ENCODE data around the gene SETD3. TPM values are rescaled to one million over a fixed set of nuclear protein-coding genes. Genes with fewer than 3 reads are reported as not detected.

The SETD3 gene
- total RNA-seq, 2 experiments from 2014 or later: 54.3 to 56.8 TPM

DNA sequence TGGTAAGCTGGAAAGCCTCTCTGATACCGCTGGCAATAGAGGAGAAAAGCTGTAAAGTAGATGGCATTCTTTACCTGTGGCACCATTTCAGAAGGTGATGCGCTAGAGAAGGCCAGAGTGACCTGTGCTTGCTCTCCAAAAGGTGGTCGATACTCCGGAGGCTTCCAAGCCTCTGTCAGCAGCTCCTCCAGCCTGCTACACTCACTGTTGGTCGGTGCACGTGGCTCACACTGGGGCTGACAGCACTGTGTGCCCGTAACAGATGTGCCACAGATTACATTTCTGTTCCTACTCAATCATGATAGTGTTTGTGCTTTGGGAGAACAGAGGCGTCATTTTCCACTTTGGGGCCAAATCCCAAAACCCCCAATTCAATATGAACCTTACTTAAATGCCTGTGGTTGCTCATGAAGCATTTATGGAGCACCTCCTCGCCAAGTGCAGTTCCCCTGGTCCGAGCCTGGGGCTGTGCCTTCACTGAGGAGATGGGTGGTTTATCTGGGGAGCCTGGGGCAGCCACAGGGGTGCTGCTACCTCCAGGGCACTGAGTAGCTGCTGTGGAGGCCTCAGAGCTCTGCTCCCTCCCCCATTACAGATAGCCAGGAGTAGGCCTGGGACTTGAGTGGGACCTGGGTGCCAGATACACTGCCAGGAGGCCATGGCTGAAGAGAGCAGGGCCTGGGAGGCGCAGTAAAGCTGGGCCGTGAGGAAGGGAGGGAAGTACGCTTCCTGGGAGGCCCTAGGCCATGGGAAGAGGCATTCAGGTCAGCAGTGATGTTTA is 27.4 kb upstream of the SETD3 start:
- Mint-ChIP-seq H3K9me3 (no peaks in the 10 kb centered on the region), H3K4me3 (no peak overlapping the region), H3K27me3 (no peaks in the 10 kb centered on the region), H3K4me1 (ENCODE audit: low read depth) (peaks cover 8% of the 10 kb centered on the region), H3K27ac (peak overlapping the region; percentile 62), H3K36me3 (peaks cover 48% of the 10 kb centered on the region)
- ChIA-PET POLR2A (no interaction called here), CTCF (no interaction called here)
- DNase-seq: no peak
- intact Hi-C loops (cut with micrococcal nuclease): no loop called here

DNA sequence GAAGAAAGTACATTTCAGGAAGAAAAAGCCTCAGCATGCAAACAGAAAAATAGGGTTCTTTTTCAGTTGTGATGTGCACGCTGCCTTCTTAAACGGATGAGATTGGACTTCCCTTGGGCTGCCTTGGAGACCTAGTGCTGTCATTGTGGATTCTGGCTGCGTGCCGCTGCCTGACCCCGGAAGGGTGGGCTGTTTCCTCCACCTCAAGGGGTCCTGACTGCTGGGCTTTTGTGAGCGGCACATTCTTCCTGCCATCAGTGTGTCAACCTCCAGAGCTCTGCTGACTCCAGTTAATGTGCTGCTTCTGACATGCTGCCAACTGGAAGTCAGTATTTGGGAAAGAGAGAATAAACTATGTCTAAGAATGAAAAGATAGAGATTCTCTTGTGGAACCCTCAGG is 25.6 kb upstream of the SETD3 start:
- POLR2A ChIA-PET: no interaction called here
- Mint-ChIP-seq H3K36me3 (peaks cover 60% of the 10 kb centered on the region), H3K4me3 (no peak overlapping the region), H3K4me1 (ENCODE audit: low read depth) (peaks cover 8% of the 10 kb centered on the region), H3K27ac (no peak overlapping the region), H3K27me3 (no peaks in the 10 kb centered on the region), H3K9me3 (no peaks in the 10 kb centered on the region)
- CTCF ChIA-PET: no interaction called here
- intact Hi-C loops (cut with micrococcal nuclease): no loop called here
- no peak for DNase-seq

DNA sequence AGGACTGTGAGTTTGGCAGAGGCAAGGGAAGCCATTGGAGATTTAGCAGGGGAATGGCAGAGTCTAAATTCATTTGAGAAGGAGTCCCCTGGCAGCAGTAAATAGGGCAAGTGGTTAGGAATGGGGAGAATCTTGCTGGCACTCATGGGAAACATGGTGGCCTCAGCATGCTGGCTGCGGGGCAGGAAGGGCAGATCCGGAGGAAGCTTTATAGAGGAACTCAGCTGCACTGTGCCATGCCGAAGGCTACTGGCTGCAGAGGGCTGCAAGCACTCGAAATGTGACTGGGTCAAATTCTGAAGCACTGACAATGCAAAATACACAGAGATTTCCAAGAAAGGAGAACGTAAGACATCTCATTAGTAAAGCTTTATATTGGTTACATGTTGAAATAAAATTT is 24.4 kb upstream of the SETD3 start:
- intact Hi-C loops (cut with micrococcal nuclease): no loop called here
- no peak overlapping the region for H3K27ac Mint-ChIP-seq
- ChIA-PET CTCF (no interaction called here), POLR2A (no interaction called here)
- no peak for DNase-seq
- H3K9me3 Mint-ChIP-seq: no peaks in the 10 kb centered on the region
- H3K36me3 Mint-ChIP-seq: peaks cover 65% of the 10 kb centered on the region
- no peak overlapping the region for H3K4me3 Mint-ChIP-seq
- H3K27me3 Mint-ChIP-seq: no peaks in the 10 kb centered on the region
- H3K4me1 Mint-ChIP-seq (ENCODE audit: low read depth): peaks cover 8% of the 10 kb centered on the region

DNA sequence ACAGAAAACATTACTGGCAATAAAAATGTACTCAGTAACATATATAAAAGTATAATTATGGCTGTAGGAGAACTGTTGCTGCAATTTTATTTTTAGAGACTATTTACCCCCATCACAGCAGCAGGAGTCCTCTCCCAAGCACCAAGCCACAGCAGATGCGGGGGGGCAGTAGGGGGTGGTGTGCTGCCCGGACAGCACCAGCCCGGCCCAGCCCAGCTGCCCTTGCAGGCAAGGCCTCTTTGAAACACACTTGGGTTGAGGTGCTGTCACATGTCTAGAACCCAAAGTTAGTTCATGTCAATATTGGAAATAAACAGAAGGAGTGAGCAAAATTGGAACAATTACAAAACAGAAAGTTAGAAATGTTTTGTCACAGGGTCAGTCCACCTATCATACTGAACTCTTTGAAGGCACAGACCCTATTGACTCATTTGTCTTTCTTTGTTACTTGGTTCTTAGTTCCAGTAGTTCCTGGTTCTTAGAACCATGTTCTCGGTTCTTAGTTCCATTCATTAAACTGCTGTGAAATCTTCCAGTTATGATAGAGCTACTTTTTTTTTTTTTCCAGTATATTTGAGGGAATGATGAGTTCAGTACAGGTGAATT is 23.3 kb upstream of the SETD3 start:
- ChIA-PET POLR2A (no interaction called here), CTCF (no interaction called here)
- Mint-ChIP-seq H3K27me3 (no peaks in the 10 kb centered on the region), H3K4me1 (ENCODE audit: low read depth) (peaks cover 8% of the 10 kb centered on the region), H3K9me3 (no peaks in the 10 kb centered on the region), H3K4me3 (no peak overlapping the region), H3K36me3 (peaks cover 59% of the 10 kb centered on the region), H3K27ac (peak overlapping the region; percentile 49)
- no peak for DNase-seq
- intact Hi-C loops (cut with micrococcal nuclease): no loop called here

DNA sequence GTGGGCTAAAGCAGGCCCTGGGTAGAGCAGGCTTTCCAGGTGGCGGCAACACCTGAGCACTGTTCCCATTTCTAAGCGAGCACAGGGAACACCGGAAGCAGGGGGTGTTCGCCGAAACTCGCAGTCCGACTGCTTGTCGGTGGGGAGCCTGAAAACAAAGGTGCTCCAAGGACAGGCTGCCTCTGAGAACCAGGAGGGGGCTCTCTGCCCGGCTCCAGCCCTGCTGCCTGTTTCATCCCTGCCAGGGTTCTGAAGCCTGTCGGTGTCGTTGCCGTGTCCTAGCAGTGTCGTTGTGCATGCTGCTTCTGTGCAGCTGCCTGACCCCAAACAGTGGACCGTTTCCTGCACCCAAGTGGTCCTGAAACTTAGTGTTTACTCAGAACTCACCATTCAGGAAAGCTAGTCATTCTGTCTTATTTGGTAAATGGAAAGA is 22.3 kb upstream of the SETD3 start:
- Mint-ChIP-seq H3K4me1 (ENCODE audit: low read depth) (peaks cover 8% of the 10 kb centered on the region), H3K9me3 (no peaks in the 10 kb centered on the region), H3K27ac (peak overlapping the region; percentile 35), H3K4me3 (no peak overlapping the region), H3K27me3 (no peaks in the 10 kb centered on the region), H3K36me3 (peaks cover 60% of the 10 kb centered on the region)
- CTCF ChIA-PET: no interaction called here
- POLR2A ChIA-PET: no interaction called here
- intact Hi-C loops (cut with micrococcal nuclease): no loop called here
- DNase-seq: no peak

DNA sequence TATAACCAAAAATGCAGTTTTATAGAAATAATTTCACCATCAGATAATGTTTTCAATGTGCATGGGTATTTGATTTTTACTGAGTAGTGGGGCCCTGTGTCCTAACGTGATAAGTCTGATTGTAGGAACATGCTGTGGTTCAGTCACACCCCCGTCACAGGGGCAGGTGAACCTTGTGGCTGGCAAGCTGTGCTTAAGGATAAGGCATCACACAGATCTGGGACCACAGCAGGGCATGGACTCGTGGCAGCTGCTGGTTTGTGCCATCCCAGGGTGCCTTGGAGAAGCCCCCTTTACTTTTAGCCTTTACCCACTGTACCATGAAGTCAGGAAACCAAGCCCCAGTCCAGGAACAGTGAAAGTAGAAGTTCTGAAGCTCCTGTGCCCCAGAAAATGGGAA is 17.2 kb upstream of the SETD3 start:
- ChIA-PET CTCF (interaction anchor here (1.6 kb wide), 1 partner anchor 105 kb away, joined by 3 read pairs; no protein-coding TSS in a partner anchor), POLR2A (interaction anchor here (0.6 kb wide), 1 partner anchor 169 kb away, joined by 3 read pairs; no protein-coding TSS in a partner anchor)
- Mint-ChIP-seq H3K27ac (no peak overlapping the region), H3K4me1 (ENCODE audit: low read depth) (no peaks in the 10 kb centered on the region), H3K9me3 (no peaks in the 10 kb centered on the region), H3K36me3 (peaks cover 41% of the 10 kb centered on the region), H3K4me3 (no peak overlapping the region), H3K27me3 (no peaks in the 10 kb centered on the region)
- DNase-seq: no peak
- intact Hi-C loops (cut with micrococcal nuclease): no loop called here

DNA sequence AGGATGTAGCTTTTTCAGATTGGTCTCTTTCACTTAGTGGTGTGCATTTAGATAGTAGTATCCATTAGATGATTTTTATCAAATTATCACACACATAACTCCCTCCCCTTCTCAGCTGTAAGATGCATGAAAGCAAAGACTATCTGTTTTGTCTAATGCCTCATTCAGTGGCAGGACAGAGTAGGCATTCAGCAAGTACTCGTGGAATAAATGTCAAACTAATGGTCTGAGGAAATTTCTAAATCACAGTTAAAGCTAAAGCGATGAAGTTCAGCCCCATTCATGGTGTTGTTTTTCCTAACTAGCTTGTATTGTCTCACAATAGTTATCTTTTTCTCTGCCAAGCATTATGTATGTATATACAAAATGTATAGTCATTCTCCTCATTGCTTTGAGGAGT is 16.7 kb upstream of the SETD3 start:
- no peaks in the 10 kb centered on the region for H3K27me3 Mint-ChIP-seq
- POLR2A ChIA-PET: interaction anchor here (0.6 kb wide), 1 partner anchor 170 kb away, joined by 3 read pairs; no protein-coding TSS in a partner anchor
- intact Hi-C loops (cut with micrococcal nuclease): no loop called here
- peaks cover 39% of the 10 kb centered on the region for H3K36me3 Mint-ChIP-seq
- DNase-seq: no peak
- CTCF ChIA-PET: interaction anchor here (1.1 to 1.6 kb wide), 2 partner anchors 105 to 108 kb away, joined by 3 read pairs; no protein-coding TSS in a partner anchor
- no peaks in the 10 kb centered on the region for H3K9me3 Mint-ChIP-seq
- no peaks in the 10 kb centered on the region for H3K4me1 Mint-ChIP-seq (ENCODE audit: low read depth)
- no peak overlapping the region for H3K27ac Mint-ChIP-seq
- H3K4me3 Mint-ChIP-seq: no peak overlapping the region

DNA sequence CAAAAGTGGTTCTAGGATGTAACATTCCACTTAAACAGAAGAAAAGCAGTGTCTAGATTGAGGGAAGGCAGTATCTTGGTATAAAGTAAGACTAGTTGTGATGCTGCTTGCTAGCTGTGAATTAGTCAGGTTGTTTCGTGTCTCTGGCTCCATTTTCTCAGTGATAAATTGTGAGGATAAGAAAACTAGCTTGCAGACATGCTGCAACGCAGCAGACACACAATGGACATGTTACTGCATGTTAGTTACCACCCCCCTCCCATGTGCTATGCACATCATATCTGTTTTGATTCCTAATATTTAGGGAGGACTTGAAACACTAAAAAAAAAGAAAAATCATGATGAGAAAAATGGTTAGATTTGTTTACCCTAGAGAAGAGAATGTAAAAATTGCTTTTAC is 3.4 kb upstream of the SETD3 start:
- DNase-seq: no peak
- Mint-ChIP-seq H3K9me3 (no peaks in the 10 kb centered on the region), H3K4me1 (ENCODE audit: low read depth) (peaks cover 57% of the 10 kb centered on the region), H3K4me3 (no peak overlapping the region), H3K36me3 (no peaks in the 10 kb centered on the region), H3K27ac (no peak overlapping the region), H3K27me3 (no peaks in the 10 kb centered on the region)
- POLR2A ChIA-PET: no interaction called here
- intact Hi-C loops (cut with micrococcal nuclease): loop anchor here (5.0 kb wide), 3 partner anchors 593 to 1297 kb away; partner anchors contain the start of gene YY1
- CTCF ChIA-PET: no interaction called here

DNA sequence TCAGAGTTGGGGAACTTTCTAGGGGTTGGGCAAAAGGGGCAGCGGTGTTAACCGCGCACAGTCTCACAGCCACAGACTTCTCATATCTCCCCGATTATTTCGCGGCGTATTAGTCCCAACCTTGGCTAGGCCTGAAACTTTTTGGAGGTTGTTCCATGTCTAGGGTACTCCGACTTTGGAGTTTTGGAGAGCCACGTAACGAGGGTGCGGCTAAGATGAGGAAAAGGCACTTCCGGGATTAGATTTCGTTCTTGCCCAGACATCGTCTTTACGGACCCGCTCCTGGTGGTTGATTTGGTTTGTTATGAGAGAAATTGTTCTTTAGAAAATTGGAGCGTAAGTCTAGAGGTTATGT is 1.1 kb upstream of the SETD3 start:
- no peaks in the 10 kb centered on the region for H3K36me3 Mint-ChIP-seq
- intact Hi-C loops (cut with micrococcal nuclease): loop anchor here (1.0 to 5.0 kb wide), 6 partner anchors 45 to 1294 kb away; partner anchors contain the start of genes CCDC85C, CYP46A1 and YY1
- ChIA-PET POLR2A (interaction anchor here (0.9 to 1.6 kb wide), 4 partner anchors 9 to 489 kb away, joined by 3 to 5 read pairs (median 4); no protein-coding TSS in a partner anchor), CTCF (interaction anchor here (3.2 kb wide), 1 partner anchor 89 kb away, joined by 10 read pairs; no protein-coding TSS in a partner anchor)
- DNase-seq: peak; percentile 33
- no peaks in the 10 kb centered on the region for H3K27me3 Mint-ChIP-seq
- peaks cover 61% of the 10 kb centered on the region for H3K4me1 Mint-ChIP-seq (ENCODE audit: low read depth)
- peak overlapping the region; percentile 97 for H3K4me3 Mint-ChIP-seq
- H3K9me3 Mint-ChIP-seq: no peaks in the 10 kb centered on the region
- peak overlapping the region; percentile 94 for H3K27ac Mint-ChIP-seq

DNA sequence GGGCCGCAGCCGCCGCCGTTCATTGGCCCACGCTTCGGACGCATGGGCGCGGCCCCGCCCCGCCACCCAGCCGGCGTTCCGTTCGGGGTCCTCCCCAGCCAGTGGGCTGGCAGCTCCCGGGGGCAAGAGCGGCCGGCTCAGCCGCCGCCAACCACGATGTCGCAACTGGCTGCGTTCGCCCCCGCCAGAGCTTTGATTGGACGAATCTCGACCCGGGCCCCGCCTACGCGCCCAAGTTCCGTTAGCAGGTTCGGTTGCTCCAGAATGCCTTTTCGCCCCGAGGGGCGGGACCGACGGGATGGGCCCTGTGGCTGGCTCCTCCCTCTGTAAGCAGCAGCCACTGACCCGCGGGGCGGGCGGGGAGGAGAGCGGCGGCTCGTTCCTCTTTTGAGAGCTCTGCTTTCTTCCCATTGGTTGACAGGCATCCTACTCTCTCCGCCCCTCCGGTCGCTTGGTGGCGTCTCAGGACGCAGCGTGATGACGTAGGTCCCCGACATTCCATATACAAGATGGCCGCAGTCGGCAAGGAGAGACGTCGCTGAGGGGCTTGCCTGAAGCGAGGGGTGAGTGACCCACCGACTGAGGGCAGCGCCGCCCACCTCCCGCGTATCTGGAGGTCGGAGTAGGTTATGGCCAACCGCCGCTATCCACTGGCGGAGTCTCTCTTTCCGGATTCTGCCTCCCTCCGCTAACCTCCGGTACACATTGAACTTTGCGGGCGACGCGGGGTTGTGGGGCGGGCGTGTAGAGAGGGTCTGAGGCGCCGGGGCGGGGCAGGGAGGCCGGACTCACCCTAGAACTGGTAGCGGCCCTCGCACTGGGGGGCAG is 472 bp upstream of the SETD3 start, which contains the start of gene CCNK:
Gene CCNK, plus strand, starts transcription at position 493 of the 828 bp plus-strand sequence. CDS start 11,269 bp downstream, outside the sequence.
- peaks cover 55% of the 10 kb centered on the region for H3K4me1 Mint-ChIP-seq (ENCODE audit: low read depth)
- peak within 1 kb of the TSS; percentile 94 for H3K27ac Mint-ChIP-seq
- no peaks in the 10 kb centered on the region for H3K27me3 Mint-ChIP-seq
- ChIA-PET POLR2A (interaction anchor here (0.6 to 1.6 kb wide), 12 partner anchors 9 to 490 kb away, joined by 3 to 13 read pairs (median 4); partner anchors contain the start of genes CCDC85C and CYP46A1), CTCF (interaction anchor here (0.8 to 3.2 kb wide), 3 partner anchors 65 to 793 kb away, joined by 3 to 10 read pairs (median 3); no protein-coding TSS in a partner anchor)
- intact Hi-C loops (cut with micrococcal nuclease): loop anchor here (1.0 to 5.0 kb wide), 6 partner anchors 44 to 1294 kb away; partner anchors contain the start of genes CCDC85C, CYP46A1 and YY1
- H3K36me3 Mint-ChIP-seq: no peaks in the 10 kb centered on the region
- DNase-seq: peak; percentile 100
- H3K9me3 Mint-ChIP-seq: no peaks in the 10 kb centered on the region
- H3K4me3 Mint-ChIP-seq: peak within 1 kb of the TSS; percentile 97

DNA sequence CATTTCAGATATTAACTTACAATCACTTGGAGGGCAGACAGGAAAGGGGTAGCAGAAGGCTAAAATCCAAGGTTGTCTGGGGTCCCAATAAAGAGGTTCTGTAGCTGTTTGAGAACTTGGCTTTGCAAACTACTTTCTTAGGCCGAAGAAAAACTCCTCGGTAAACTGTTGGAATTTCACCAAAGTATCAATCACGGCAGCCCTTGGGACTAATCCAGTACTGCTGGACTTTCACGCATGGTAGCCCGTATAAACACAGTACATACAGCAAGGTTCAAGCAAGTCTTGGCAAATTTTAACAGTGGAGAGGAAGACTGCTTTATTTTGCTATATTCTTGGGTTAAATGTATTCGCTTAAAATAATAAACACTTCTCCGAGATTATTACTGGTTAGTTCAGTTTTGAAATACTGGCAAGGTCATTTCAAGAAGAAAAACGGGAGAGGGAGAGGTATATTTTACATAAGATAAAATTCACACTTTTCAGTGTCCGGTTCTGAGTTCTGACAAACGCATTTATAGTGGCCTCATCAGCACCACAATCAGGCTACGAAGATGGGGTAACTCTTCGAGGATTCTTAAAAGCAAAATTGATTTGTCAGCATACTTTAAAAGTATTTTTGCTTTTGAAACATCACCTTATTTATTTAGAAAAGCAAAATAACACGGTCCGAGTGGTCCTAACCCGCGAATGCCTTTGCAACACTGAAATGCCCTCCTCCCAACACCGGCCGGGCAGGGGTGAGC is 1.3 kb downstream of the SETD3 start:
- DNase-seq: no peak
- peaks cover 45% of the 10 kb centered on the region for H3K4me1 Mint-ChIP-seq (ENCODE audit: low read depth)
- H3K27me3 Mint-ChIP-seq: no peaks in the 10 kb centered on the region
- ChIA-PET POLR2A (no interaction called here), CTCF (no interaction called here)
- H3K27ac Mint-ChIP-seq: peak overlapping the region; percentile 67
- peak overlapping the region; percentile 95 for H3K4me3 Mint-ChIP-seq
- intact Hi-C loops (cut with micrococcal nuclease): no loop called here
- no peaks in the 10 kb centered on the region for H3K9me3 Mint-ChIP-seq
- no peaks in the 10 kb centered on the region for H3K36me3 Mint-ChIP-seq
